GM21717 (cell line): ENCODE results near the gene CRY1.
"Not testable (repeated sequence)": the region's sequence is repeated elsewhere in the genome, so short reads cannot be mapped to it uniquely, and the experiment has no call there.

Experiments
- ATAC-seq: cut with Tn5 transposase; IDR thresholded peaks from one replicate; pipeline ENCODE4 v1.9.1; 2021; ENCODE audit warnings: mild to moderate bottlenecking, moderate library complexity; ENCODE audit not compliant: unreplicated experiment

The CRY1 gene

DNA sequence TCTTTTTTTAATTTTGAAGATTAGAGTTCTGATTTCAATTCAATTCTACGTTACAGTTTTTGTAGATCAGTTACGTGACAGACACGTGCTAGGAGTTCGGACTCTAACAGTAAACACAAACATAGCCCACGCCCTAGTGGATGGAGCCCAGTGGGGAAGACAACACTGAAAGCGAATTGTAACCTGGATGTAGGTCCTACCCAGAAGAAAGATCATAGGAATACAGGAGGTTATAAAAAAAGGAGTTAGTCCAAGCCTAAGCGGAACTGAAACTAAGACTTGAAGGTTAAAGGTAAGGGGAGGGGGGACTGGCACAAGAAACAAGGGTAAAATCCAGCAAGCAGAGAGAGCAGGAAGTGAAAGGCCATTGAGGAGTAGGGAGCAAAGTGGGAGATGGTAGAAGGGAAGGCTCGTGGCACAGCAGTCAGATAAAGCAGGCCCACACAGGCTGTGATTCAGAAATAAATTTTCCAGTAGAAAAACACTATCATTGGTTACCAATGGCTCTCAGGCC, 15.7 kb upstream of the CRY1 start:
- no peak for ATAC-seq

DNA sequence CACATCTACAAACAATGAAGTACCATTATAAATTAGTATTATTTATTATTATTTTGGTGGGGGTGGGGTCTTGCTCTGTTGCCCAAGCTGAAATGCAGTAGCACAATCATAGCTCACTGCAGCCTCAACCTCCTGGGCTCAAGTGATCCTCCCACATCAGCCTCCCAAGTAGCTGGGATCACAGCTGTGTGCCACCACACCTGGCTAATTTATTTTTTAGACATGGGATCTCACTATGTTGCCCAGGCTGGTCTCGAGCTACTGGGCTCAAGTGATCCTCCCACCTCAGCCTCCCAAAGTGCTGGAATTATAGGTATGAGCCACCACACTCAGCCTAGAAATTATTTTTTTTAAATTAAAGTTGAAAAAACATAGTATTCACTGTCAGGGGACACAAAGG, 15.0 kb upstream of the CRY1 start:
- not testable (repeated sequence) for ATAC-seq

DNA sequence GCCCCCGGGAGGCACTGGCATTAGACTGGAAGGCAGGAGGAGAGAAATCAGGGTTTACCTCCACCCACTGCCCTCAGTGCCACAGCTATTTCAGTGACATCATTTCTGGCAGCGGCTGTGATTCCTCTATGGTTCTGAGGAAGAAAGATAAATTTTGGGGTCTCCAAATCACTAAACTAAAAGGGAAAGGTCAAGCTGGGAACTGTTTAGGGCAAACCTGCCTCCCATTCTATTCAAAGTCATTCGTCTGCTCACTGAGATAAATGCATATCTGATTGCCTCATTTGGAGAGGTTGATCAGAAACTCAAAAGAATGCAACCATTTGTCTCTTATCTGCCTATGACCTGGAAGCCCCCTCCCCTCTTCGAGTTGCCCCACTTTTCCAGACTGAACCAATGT, 14.0 kb upstream of the CRY1 start:
- no peak for ATAC-seq

DNA sequence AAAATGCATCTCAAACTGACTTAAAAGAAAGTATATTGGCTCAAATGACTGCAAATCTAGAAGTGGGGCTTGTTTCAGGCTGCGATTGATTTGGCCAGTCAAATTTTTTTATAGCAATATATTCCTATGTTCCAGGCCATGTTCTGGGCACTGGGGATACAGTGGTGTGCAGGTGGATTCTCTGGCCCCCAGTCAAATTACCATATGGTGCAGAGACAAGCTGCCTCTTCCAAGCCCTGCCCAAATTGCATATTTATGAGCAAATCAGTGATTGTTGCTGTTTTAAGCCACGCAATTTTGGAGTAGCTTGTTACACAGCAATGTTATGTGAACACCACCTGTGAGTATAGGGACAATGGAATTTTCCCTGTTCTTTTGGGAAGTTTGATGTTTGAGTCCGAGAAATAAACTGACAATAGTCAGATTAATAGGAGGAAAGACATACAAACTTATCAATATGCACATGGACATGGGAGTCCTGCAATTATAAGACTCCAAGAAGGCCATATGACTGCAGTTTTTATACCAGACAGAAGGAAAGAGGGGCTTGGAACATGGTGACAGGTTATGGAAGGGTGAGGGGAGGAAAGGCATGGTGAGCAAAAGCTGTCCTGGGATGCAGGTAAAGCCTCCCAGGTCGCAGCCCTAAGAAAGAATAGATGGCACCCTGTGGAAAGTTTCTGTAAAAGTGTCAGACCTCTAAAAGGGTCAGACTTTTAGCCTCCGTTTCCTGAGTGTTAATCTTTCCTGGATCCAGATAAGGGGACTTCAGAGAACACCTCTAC, 13.1 kb upstream of the CRY1 start:
- ATAC-seq: no peak

DNA sequence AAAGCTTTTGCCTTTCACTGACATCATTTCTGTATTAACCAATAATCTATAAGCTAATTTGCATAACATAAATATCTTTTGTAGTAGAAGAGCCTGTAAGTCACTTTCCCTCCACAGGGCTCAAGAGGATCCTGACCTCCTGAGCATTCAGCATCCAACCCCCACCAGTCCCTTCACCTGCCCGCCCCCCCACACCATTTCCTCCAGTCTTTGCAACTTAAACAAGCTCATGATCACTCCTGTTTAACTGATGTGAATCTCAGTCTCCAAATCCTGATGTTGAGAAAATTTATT, 12.0 kb upstream of the CRY1 start:
- ATAC-seq: no peak

DNA sequence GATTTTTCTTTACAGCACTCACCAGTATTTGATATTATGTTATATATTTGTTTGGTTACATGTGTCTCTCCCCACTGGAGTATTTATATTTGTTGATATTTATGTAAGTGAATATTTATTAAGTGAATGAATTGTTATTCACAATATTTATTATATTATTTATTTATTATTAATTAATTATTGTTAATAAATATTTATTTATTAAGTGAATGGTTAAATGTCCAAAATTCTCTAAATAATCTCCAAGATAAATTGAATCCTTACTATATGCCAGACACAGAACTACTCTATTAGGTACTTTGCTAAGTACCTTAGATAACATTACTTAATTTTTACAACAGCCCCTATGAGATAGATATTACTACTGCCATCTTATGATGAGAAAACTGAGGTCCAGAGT, 10.2 kb upstream of the CRY1 start:
- ATAC-seq: no peak

DNA sequence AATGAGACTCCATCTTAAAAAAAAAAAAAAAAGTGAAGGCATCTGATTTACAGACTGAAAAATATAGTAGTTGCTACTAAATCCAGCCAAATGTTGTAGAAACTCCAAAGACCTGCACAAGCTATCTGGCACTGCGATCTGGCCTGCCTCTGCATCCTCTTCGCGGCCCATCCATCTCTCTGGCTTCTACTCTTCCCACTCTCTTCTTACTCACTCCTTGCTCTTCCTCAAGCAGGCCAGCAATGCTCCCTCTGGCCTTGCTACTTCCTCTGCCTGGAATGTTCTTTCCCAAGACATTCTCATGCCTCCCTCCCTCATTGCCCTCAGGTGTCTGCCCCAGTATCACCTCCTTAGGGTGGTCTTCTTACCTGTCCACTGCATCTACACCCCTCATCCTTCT, 9.7 kb upstream of the CRY1 start:
- no peak for ATAC-seq

DNA sequence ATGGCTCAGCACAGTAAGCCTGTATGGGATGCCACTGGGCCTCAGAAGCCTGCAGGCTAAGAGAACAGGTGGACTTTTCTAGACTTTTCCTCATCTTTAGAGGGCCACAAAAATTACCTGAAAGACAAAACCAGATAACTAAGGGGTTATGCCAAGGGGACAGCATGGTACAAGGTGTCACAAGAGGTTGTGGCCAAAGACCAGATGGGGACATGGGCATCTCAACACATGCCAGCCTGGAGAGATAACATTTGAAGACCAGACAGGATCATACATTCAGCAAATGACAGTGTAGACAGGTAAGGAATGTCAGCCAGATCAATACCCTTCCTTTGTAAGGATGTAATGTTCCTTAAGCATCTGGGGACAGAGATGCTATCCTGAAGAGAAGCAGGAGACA, 8.9 kb upstream of the CRY1 start:
- ATAC-seq: no peak

DNA sequence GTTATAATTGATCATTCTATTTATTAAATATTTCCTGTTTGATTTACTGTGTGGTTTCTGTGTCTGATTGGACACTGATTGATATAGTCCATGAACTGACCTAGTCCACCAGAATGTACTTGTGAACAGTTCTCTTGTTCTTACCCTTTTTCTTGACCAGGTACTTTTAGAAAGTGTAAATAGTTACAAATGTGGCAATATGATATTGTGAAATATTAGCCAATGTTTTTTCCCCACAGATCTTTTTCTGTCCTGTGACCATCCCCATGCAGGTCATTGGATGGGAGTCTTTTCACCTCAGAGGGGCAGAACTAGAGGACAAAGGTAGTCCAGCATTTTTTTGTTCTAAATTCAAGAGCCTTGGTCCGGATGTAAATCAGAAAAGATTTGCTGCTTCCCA, 8.3 kb upstream of the CRY1 start:
- ATAC-seq: no peak

DNA sequence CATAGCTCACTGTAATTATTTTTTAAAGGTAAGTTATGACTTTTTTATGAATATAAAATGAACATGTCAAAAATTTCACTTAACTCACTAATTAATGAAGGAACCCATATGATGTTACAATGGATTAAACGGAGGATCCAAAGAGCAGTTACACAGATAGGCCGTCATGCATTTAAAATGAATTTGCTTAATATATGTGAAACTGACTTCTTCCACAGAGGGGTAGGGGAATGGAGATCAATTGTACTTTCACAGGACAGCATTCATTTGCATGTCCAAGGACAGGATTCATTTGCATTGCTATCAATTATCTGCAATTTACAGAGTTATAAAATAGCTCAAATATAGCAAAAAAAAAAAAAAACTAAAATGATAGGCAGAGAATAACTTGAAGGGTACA, 6.6 kb upstream of the CRY1 start:
- no peak for ATAC-seq

DNA sequence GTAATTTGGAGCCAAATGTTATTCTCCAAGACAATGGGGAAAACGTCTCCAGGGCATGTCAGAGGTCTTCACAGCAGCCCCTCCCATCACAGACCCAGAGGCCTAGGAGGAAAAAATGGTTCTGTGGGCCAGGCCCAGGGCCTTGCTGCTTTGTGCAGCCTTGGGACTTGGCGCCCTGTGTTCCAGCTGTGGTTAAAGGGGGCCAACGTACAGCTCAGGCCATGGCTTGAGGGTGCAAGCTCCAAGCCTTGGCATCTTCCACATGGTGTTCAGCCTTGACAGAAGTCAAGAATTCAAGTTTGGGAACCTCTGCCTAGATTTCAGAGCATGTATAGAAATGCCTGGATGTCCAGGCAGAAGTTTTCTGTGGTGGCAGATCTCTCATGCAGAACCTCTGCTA, 3.2 kb upstream of the CRY1 start:
- no peak for ATAC-seq

DNA sequence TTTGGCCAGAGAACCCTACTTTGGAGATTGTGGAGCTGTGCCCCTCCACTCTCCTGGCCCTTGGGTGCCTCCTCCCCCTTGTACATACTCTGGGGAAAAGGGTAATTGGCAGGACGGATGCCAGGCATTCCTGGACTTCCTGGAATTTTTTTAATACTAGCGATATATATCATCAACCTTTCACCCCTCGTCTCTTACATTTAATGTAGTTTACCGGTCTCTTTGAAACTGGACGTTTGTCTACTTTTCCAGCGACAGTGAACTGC, 767 bp upstream of the CRY1 start:
- no peak for ATAC-seq

DNA sequence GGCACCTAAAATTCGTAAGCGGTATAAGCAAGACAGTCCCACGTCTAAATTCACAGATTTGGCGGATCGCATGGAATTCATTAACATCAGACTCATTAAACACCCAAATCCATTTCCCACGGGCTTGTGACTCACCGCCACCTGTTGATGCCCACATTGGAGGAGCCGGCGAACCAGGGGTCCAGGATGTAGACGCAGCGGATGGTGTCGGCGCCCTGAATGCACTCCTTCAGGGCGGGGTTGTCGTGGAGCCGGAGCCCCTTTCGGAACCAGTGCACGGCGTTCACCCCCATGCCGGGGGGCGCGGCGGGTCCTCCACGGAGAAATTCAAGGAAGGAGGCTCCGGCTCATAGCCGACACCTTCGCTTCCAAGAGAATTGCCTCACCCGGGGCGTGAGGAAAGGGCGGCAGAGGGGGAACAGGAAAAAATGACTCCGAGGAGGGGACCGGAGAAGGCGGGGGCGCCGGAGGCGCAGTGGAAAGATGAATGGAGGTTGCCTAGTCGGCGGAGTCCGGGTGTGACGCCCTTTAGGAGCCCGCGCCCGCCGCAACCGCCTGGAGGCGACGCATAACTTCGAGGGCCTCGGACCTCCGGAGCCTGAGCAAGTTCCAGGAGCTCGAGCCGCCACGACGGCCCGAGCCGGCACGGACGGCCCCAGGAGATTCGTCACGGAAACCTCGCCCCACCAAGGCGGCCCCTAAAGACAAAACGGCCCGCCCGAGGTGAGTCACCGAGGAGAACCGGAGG, 506 bp downstream of the CRY1 start:
- ATAC-seq: peak; percentile 27

DNA sequence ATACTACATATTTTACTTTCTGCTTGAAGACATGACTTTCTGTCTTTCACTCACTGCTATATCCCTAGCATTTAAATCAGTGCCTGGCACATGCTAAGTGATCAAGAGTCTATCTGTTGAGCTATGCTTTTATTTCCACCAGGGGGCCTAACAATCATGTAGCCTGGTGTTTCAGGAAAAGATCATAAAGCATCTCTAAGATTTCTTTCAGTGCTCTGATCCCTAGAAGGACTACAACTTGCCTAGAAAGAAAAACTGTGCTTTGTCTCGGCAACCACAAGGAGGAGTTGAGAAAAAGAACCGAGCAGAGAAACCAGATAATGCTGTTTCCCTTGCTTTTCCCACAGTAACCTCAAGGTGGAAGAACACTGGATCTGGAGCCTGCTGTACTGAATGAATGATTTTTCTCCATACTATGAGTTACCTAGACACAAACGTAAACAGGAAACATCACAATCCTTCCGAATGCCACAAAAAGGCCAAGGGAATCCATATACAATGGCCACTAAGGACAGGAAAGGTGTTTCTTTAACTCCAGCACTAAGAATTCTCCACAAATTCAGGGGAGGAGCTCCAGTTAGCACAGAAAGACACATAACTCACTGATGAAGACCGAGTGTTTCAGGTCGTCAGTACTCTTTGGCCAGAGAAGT, 1.2 kb downstream of the CRY1 start:
- no peak for ATAC-seq

DNA sequence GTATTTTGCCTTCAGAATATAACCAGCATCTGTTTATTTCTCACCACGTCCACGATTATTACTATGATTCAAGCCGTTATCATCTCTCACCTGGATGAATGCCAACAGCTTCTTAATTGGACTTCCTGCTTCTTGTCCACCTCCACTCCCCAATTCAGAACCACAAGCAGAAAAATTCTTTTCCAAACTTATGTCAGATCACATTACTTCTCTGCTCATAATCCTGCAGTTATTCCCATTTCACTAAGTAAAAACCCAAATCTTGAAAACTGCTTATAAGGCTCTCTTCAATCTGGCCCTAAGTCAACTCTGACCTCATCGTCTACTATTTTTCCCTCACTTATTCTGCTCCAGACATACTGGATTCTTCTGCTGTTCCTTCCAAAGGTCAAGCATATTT, 2.0 kb downstream of the CRY1 start:
- no peak for ATAC-seq

DNA sequence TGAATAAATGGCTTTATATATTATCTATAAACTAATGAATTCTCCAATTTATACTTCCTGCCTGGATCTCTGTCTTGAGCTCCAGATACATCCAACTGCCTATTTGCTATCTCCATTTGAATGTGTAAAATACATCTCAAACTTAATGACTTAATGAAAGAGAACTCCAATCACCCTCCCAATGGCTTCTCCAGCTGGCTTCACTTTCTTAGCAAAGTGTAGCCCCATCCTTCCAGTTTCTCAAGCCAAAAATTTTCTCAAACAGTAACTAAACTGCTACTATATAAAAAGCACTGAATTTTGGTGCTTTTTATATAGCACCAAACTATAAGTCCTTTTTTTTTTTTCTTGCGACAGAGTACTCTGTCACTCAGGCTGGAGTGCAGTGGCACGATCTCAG, 2.6 kb downstream of the CRY1 start:
- ATAC-seq: no peak

DNA sequence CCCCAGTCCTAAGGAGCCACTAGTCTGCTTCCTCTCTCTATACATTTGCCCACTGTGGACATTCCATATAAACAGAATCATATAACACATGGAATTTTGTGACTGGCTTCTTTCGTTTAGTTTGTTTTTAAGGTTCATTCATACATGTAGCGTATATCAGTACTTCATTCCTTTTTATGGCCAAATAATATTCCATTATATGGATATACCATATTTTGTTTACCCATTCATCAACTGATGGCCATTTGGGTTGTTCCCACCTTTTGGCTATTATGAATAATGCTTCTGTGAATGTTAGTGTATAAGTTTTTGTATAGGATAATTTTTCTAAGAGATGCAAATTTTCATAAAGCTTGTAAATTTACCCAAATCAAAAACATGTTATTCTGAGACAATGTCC, 4.4 kb downstream of the CRY1 start:
- ATAC-seq: no peak

DNA sequence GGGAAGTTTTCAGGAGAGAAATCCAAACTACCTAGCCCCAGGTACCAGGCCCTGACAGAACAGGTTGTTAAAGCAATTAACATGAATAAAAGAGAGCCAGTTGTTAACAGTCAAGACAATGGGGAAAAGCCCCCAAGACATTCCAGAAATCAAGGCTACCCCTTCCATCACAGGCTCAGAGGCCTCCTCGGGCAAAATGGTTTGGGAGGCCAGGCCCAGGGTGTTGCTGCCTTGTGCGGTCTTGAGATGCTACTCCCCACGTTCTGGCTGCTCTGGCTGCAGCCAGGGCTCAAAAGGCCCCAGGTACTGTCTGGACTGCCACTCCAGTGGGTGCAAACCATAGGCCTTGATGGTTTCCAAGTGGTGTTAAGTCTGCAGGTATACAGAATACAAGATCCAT, 7.0 kb downstream of the CRY1 start:
- ATAC-seq: no peak

DNA sequence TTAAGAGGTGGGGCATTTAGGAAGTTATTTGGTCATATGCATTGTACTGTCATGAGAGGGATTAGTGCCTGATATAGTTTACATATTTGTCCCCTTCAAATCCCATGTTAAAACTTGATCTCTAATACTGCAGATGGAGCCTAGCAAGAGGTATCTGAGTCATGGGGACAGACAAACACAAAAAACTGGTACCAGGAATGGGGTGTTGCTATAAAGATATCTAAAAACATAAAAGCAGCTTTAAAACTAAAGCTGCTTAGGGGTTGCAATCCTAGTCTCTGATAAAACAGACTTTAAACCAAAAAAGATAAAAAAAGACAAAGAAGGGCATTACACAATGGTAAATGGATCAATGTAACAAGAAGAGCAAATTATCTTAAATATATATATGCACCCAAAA, 11.6 kb downstream of the CRY1 start:
- ATAC-seq: no peak

DNA sequence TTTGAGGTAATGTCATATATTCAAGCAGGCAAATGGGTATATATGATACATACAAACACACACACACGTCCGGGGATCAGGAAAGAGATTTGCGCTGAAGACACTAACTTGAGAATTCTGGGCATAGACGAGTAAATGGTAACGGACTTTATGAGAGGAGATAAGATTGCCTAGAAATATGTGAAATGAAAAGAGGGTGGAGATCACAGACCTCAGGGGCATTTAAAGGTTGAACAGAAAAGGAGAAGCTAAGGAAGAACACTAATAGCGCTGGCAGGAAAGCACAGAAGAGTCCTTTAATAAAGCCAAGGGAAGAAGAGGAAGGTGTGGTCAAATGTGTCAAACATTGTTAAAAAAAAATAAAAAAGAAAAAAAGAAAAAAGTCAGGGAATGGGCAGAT, 13.1 kb downstream of the CRY1 start:
- ATAC-seq: no peak

DNA sequence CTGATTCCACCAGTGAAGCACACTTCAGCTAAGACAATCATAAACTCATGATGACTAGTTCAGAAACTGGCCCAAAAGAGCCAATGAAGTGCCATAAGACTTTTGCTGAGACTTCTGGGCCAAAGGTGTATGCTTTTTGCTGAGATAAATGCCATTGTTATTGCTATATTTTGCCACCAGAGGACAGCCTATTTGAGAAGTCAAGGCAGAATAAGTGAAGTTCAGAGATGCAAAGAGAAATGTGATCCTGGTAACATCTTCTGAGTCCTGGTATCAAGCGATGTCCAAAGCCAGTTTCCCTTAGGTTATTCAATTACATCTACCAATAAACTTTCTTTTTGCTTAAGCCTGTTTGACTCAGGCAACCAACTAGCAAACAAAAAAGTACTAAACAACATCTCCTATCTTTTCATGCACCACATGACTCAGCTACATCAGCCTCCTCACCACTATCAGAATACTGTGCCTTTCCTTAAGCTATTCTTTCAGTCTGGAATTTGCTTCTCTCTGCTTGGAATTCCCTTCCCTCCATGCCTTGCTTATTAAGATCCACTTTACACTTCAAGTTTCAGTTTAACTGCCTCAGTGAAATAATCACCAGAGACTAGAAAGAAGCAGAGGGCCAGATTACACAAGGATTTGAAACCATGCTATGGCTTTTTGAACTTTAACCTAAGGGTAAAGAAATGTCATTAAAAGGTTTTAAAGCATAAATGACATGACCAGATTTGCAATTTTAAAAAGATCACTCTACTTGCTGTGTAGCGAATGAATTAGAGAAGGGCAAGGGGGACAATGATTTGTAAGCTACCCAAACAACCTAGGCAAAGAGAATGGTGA, 14.0 kb downstream of the CRY1 start:
- ATAC-seq: no peak

DNA sequence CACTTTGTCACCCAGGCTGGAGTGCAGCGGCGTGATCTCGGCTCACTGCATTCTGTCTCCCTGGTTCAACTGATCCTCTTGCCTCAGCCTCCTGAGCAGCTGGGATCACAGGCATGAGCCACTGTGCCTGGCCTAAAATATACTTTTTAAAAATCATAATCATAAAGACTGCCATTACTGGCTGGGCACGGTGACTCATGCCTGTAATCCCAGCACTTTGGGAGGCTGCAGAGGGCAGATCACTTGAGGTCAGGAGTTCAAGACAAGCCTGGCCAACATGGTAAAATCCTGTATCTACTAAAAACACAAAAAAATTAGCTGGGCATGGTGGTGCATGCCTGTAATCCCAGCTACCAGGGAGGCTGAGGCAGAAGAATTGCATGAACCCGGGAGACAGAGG, 20.1 kb downstream of the CRY1 start:
- ATAC-seq: not testable (repeated sequence)
